Erythroblast (primary cell): ENCODE data around the gene KPNA4.

Source experiments
- GATA1 ChIP-seq: IDR thresholded peaks from 2 replicates; pipeline ENCODE4 v1.6.1; 2011; ENCODE audit warnings: low read depth, mild to moderate bottlenecking, control low read depth, low read length, moderate library complexity
- POLR2A ChIP-seq: IDR thresholded peaks from 2 replicates; pipeline ENCODE4 v1.6.1; 2011; ENCODE audit warnings: mild to moderate bottlenecking, low read length

DNA sequence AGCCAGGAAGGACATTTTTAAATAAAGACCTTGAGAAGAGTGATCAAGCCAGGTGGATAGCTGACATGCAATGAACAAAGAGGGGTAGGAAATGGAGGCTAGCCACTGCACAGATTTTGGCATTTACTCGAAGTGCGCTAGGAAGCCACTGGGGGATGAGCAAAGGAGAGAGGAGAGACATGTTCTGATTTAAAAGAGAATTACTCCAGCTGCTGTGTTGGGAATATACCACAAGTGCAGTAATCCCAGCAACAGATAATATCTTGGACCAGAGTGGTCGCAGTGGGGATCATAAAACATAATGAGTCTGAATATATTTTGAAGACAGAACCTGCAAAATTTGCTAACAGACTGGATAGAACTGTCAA lies 19.9 kb downstream of the KPNA4 start:
- no peak for TF ChIP-seq GATA1
- no peak for TF ChIP-seq POLR2A
